Fibroblast of villous mesenchyme (primary cell): ENCODE results near the gene RNF13. TPM values are rescaled to one million over a fixed set of nuclear protein-coding genes. Genes with fewer than 3 reads are reported as not detected.
A peak's percentile ranks its signal among the peaks of the same experiment; 100 is the strongest.

Experiments used
- DNase-seq: peaks from one replicate; pipeline ENCODE4 v3.0.0-alpha.2; 2010; ENCODE audit warnings: low read depth
- H3K4me3 ChIP-seq: 2 replicates; pipeline ENCODE4 v1.5.1; 2011; ENCODE audit warnings: low read depth, mild to moderate bottlenecking, low read length
- total RNA-seq: library from RNA; depleted of rRNA; stranded (reverse); fragments of >200 nt; gene quantifications from 2 replicates; pipeline ENCODE4 v1.2.3, GENCODE V29; 2012
- TF ChIP-seq, protein P1 (sequence below): IDR thresholded peaks from 2 replicates; pipeline ENCODE4 v1.5.1; 2012; ENCODE audit warnings: low read depth, mild to moderate bottlenecking, low read length; ENCODE audit not compliant: insufficient read depth

The RNF13 gene
- total RNA-seq, 1 donor = 77.3 TPM

DNA sequence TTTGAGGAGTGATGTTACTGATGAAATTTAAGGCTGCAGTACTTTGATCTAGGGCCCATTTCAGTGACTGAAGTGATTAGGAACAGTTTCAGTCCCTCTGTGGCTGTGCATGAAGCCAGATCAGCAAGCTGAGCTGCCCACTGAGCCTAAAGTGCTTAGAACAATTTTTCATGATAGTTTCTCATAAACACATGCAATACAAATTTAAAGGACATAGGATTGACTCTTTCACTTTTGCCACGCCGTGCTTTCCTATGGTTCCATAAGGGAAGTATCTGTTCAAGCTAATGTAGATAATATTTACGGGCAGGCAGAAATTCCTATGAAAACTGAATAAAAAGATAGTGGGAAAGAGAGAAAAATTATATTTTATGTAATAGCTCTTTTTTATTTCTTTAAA, 31.3 kb upstream of the RNF13 start:
- TF ChIP-seq, protein P1, sequence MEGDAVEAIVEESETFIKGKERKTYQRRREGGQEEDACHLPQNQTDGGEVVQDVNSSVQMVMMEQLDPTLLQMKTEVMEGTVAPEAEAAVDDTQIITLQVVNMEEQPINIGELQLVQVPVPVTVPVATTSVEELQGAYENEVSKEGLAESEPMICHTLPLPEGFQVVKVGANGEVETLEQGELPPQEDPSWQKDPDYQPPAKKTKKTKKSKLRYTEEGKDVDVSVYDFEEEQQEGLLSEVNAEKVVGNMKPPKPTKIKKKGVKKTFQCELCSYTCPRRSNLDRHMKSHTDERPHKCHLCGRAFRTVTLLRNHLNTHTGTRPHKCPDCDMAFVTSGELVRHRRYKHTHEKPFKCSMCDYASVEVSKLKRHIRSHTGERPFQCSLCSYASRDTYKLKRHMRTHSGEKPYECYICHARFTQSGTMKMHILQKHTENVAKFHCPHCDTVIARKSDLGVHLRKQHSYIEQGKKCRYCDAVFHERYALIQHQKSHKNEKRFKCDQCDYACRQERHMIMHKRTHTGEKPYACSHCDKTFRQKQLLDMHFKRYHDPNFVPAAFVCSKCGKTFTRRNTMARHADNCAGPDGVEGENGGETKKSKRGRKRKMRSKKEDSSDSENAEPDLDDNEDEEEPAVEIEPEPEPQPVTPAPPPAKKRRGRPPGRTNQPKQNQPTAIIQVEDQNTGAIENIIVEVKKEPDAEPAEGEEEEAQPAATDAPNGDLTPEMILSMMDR = no peak
- H3K4me3 ChIP-seq = no peak overlapping the region
- no peak for DNase-seq

DNA sequence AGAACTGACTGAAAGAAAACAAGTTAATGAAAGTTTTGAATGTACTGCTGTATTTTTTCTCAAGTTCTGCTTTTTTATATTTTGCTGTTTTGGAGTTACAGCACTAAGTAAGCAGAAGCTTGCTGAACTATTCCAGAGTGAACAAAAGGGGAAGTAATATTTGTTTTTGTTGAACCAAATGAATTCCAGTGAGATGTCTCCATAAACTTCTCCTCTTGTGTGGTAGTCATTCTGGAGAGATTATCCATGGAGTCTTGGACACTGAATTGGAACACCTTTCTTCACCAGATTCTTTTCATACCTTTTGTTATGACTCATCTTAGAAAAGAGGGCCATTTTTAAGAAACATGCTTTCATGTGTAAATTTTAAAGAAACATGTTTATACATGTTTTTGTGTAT, 29.4 kb upstream of the RNF13 start:
- TF ChIP-seq, protein P1 = no peak
- H3K4me3 ChIP-seq = no peak overlapping the region
- DNase-seq = peak; percentile 35

DNA sequence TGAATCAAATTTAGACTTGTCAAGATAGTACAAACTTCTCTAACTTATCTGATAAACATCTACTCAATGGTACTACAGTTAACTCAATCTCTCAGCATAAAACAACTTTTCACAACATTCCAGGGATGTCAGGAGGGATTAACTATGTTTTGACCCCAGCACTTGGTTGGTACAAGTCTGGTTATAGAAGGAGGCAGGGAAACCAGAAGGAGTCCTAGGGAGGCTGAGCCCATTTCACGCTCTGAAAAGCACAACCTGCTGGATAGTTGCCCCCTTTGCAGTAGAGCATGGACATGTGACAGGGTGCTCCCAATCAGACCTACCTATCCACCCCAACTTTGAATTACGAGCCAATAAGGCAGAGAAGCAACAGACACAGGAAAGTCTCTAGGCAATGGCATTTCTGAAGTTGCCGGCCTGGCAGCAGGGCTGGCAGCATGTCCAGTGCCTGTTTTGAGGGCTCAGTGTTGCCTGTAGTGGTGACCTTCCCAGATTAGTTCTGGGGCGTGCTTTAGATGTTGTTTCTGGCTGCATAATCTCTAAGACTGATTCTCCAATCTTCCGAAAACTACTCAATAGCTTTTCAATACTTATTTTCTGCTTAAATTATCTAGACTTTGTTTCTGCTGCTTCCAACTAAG, 28.8 kb upstream of the RNF13 start:
- TF ChIP-seq, protein P1 = no peak
- DNase-seq = peak; percentile 19
- H3K4me3 ChIP-seq = no peak overlapping the region

DNA sequence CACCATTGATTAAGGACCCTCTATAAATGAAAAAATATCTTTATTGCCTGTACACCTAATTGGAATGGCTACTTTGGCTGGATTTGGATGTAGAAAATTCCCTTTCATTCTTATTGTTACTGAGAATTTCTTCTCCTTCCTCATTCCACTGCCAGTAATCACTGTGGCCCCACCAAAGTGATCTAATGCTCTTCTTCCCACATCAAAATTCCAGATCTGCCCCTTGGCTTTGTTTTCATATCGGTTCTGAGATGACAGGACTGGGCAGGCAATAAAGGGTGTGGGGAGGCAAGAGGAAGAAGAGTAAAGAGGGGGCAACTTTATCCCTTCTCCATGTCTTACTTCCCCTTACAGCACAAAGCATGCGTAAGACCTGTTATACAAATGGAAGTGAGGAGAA, 22.7 kb upstream of the RNF13 start:
- DNase-seq = no peak
- TF ChIP-seq, protein P1 = no peak
- H3K4me3 ChIP-seq = no peak overlapping the region

DNA sequence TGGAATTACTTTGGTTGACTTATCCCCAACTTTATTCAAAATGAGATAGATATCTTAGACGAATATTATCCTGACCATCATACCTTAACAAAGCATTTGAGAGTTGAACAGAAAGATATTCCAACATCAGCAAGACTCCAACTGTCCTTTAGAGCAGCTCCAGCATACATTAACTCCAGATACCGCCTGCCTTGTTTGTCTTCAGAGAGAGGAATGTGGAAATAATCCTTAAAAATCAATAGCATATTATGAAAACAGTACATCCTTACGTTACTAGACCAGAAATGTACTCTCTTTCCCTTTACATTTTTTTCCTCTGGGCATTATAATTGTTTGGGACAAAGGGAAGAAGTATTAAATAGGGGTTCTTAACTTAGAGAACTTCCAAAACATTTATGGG, 22.3 kb upstream of the RNF13 start:
- TF ChIP-seq, protein P1 = no peak
- DNase-seq = no peak
- no peak overlapping the region for H3K4me3 ChIP-seq

DNA sequence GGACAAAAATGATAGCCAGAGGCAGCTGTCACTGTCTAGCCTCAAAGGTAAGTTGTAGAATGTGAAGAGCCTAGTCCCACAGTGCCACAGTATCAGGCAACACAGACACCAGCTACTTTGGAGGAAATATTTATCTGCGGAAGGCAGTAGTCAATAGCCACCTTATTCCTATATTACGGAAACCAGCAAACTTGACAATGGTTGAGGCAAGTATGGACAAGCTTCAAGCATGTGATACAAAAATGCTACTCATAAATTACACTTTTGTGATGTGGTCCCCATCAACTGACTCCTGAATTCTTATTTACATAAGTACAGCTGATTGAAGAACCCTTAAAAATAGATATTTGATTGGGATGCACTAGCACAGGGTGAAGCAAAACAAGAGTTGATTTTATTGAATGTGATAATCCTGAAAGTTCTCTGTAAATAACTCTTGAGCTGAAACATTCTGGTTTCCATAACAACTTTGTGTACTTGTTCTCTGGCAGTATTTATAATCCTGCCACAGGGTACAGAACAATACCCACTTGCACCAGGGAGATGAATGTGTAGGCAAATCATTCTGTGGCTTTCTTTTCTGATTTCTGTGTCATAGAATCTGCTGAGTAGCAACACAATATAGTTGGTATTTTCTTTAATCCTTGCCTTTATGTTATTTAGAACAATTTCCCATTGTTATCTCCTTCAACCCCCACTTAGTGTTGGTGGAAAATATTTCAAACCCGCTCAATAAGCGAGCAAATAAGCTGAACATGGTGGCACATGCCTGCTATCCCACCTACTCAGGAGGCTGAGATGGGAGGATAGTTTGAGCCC, 20.4 kb upstream of the RNF13 start, which contains the start of gene ANKUB1:
Gene ANKUB1 (minus strand): TSS at position 103 of the 819 bp plus-strand sequence. CDS start 188 bp downstream, outside the sequence.
- DNase-seq = no peak
- no peak within 1 kb of the TSS for H3K4me3 ChIP-seq
- TF ChIP-seq, protein P1 = no peak
